Measurements from ENCODE around the gene ALAS1.
"Not testable (repeated sequence)": the region's sequence is repeated elsewhere in the genome, so short reads cannot be mapped to it uniquely, and the experiment has no call there.

ALAS1 gene

GRCh38 chr3:52197842-52198625 lies at the start of gene ALAS1:
ALAS1 (plus strand) TSS chr3:52198160; CDS start chr3:52199242, 1,082 bp downstream.
- peak; percentile 90 to 91 for DNase-seq

- DNase-seq = no peak
These were observed 48.9 kb upstream of the ALAS1 start for GRCh38 chr3:52149021-52149420.

- no peak for DNase-seq
These were observed 48.2 kb upstream of the ALAS1 start for GRCh38 chr3:52149726-52150125.

DNA sequence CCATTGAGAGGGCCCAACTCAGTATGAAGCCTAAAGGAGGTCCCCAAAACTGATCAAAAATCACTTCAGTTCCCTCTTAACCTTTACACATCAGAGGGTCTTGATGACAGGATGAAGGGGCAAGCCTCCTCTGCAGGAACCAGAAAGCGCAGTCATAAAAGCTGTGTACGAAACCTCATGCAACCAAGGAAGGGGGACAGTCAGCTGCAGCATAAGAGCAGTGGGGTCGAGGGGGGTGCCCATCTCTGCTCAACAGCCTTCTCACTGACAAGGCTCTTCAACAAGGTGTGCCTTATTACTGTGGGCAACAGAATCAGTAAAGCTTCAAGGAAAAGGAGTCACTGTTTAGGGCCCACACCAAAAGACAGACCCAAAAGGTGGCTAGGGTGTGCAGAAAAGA lies 47.6 kb upstream of the ALAS1 start:
- DNase-seq = no peak

GRCh38 chr3:52150860-52151259 lies 47.1 kb upstream of the ALAS1 start:
- DNase-seq = no peak

DNA sequence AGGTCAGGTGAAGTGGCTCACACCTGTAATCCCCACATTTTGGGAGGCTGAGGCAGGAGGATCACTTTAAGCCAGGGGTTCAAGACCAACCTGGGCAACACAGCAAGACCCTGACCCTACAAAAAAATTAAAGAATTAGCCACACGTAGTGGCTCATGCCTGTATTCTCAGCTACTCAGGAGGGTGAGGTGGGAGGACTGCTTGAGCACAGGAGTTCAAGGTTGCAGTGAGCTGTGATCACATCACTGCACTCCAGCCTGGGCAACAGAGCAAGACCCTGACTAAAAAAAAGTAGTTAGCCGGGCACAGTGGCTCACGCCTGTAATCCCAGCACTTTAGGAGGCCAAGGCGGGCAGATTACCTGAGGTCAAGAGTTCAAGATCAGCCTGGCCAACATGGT lies 46.0 kb upstream of the ALAS1 start:
- not testable (repeated sequence) for DNase-seq

GRCh38 chr3:52153389-52154096 lies 44.4 kb upstream of the ALAS1 start:
- DNase-seq = peak; percentile 12 to 26

DNA sequence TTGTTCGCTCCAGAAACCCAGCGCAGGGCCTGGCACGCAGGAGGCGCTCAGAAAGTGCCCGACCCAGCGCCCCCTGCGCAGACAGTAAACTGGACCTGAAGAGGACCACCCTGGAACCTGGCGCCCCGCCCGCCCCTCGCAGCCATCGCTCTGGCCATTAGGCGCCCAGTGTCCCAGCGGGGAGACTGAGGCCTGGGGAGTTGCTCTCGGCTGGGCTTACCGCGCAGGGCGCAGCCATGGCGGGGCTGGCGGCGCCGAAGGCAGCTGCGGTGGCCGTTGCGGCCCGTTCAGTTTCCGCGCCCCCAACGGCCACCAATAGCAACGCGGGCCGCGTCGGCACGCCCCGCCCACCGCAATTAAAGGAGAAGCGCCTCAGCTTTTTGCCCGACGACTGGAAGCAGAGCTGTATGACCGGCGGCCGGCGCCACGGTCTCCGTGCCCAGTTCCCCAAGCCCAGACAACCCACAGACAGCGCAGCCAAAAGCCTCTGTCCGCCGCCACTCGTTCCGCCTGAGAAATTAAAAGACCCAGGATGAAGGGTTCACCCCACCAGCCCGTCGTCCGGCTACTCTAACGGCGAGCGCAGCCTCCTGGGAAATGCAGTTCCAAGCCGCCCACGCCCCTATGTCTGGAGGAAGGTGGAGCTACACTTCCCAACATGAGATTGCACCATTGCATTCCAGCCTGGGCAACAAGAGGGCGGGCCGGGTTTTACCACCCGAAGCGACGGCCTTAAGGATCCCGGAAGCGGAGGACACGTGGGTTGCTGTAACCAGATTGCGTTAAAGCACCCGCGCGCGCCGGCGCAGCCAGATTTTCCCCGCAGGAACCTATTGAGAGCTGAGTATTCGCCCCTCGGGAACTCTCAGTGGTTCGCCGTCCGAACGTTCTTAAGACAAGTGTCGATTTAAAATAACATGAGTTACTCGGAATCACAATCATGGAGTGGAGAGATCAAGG lies 43.5 kb upstream of the ALAS1 start, which contains the start of gene POC1A:
Gene POC1A, minus strand, starts transcription at position 289 of the 960 bp plus-strand sequence. Its CDS starts 51 bp downstream, at position 238.
- DNase-seq = peak; percentile 98

DNA sequence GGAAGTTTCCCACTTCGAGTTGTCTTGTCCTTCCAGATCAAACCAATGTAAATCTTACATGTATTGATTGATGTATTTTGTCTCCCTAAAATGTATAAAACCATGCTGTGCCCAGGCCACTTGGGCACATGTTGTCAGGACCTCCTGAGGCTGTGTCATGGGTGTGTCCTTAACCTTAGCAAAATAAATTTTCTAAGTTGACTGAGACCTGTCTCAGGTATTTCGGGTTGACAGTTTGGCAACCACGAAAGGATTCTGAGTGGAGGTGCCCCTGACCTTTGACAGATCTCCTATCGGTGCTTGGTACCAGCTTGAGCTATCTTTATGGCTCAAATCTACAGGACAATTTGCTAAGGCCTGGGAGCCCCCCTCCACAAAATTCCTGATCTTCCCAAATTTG lies 42.0 kb upstream of the ALAS1 start:
- DNase-seq = no peak

DNA sequence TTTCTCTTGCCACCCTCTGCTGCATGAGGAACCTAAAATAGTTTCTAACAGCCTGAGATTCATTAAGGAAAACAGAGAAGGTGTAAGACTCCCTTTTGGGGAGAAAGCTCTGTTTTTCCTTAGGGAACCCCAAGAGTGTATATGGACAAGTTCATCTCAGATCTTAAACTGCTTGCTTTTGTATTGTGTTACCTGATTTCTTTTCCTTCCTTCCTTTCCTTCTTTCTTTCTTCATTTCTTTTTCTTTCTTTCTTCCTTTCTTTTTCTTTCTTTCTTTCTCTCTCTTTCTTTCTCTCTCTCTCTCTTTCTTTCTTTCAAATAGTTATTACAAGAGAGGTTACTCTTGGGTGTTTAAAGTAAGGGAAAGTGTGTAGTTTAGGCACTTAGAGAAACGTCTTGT lies 38.5 kb upstream of the ALAS1 start:
- DNase-seq = no peak

DNA sequence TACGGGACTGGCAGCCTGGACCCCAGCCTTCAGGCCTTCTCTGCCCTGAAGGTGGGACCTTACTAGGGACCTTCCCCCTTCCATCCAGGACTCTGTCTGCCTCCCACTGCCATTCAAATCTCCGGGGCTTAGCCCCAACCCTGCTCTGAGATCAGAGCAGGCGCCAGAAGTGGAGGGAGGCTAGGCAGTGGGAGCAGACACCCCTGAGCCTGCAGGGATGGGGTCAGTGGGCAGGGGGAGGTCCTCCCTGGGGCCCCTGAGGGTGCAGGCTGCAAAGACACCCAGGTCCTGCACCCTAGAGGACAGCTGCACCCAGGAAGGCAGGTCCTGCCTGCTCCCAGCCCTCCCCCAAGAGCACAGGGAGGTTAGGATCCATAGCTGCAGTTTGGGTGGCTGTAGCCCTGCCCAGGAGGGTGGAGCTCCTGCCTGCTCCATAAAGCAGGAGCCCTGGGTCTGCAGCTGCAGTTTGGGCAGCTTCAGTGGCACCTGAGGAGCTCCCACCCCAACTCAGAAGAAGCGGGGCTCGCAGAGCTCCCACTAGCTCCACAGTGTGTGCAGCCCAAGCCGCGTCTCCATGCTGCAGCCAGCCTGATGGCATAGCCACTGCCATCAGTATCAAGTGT lies 35.6 kb upstream of the ALAS1 start:
- no peak for DNase-seq

DNA sequence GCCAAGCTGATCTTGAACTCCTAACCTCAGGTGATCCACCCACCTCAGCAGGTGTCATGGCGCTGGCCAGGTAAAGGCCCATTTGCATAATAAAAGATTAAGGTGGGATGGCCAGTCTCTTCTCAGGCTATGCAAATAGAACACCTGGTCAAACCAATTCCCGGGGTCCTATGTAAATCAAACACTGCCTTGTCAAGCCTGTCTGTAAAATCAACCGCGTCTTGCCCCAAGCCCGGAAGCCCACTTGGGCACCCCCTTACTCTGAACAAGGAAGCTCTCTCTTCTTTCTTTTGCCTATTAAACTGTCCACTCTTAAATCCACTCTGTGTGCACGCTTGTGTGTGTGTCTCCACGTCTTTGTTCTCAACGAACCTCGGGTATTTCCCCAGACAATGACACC lies 30.7 kb upstream of the ALAS1 start:
- DNase-seq = no peak

GRCh38 chr3:52170217-52170616 lies 27.7 kb upstream of the ALAS1 start:
- DNase-seq = not testable (repeated sequence)

DNA sequence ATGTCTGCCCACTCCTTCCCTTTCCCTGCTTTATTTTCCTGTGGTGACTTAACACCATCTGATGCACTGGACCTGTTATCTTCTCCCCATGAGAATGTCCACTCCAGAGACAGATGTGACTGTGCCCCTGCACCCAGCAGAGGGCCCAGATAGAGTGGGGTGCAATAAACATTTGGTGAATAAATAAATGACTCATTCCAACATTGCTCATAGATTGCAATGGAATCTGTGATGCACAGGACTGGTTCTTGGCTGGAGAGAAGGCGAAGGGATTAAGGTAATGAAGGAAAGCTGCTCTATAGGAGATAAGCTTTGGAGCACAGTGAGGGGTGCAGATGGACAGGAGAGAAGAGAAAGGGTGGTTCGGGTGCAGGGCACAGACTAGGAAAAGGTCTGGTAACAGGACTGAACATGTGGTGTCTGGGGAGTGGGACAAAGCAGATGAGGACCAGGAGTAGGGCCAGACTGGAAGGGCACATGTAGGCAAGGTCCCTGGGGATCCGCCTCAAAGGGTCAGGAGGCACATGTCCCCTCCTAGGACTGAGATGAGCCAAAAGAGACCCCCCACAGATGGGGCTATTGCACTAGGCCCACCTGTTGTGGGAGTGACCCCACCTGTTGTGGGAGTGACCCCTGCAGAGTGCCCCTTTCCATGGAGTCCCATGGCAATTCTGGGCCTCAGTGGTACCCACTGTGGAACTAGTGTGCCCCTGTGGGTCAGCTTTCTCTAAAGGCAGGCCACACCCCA lies 26.3 kb upstream of the ALAS1 start:
- DNase-seq = no peak

DNA sequence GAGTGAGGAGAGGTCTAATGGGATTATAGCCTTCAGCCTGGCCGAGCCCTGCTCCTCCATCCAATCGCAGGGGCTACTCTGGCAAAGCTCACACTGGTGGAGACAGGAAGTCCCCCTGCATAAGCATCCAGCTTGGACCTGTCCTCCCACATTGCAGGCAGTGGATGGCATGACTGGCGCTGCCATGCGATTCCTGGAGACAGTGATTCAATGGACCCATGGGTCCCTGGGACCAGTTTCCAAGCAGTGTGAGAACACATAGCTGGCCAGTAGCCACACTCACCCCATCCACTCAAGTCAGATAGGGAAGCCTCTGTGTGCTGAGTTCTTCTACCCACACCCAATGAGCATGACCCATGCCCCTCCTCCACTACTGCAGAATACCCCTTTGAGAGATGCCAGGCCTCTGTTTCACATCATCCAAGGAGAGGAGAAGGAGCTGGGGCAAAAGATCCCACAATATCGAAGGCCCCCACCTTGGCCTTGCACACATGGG lies 25.6 kb upstream of the ALAS1 start:
- DNase-seq = no peak

DNA sequence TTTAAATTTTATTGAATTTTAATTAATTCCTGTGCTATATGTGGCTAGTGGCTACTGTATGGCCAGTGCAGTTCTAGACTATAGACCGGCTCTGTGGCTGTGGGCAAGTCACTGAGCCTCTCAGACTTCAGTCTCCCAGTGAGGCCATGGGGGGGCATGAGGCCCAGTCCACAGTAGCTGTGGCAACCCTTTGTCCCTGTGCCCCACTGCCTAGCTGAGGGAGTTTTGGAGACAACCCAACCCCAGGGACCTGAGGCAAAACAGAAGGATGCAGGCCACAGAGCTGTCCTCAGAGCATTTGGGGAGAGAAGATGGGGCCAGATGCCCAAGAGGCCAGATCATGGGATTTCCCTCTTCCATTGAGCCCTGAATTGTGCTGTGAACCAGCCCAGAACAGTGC lies 24.9 kb upstream of the ALAS1 start:
- DNase-seq = no peak

- no peak for DNase-seq
These were observed 23.1 kb upstream of the ALAS1 start for GRCh38 chr3:52174896-52175295.

- no peak for DNase-seq
These were observed 22.4 kb upstream of the ALAS1 start for GRCh38 chr3:52175416-52176179.

GRCh38 chr3:52176180-52176752 lies 21.7 kb upstream of the ALAS1 start:
- no peak for DNase-seq

DNA sequence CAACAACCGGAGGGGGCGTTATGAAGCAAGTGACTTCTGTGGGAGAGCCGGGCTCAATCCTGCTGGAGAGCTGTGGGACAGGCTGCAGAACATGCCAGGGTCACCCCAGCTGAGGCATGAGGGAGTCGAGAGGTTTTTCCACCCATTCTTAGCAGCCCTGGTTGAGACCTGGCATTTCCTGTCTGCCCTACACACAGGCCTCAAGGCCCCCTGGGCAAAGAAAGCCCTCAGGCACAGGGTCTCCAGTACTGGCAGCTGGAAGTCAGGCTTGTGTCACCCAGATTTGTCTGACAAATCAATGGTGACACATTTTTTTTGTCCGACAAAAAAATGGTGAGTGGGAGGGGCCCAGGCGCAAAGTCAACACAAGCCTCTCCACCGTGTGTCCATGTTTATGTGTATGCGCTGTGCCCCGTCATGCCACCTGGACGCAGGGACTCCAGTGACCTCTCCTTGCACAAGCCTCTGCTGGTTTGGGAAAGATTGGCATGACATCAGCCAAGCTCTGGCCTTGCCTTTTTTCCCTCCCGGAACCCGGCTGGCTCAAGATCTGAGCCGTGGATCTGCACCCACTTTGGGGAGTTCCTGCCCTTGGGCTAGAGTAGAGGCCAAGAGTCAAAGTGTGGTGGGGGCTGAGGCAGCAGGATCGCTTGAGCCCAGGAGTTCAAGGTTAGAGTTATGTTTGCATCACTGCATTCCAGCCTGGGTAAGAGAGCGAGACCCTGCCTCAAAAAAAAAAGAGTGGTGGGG lies 20.8 kb upstream of the ALAS1 start:
- no peak for DNase-seq

Data from Kasumi-1 (cell line).